Epithelial cell of proximal tubule (primary cell): ENCODE data around the gene C19orf73. TPM values are rescaled to one million over a fixed set of nuclear protein-coding genes. Genes with fewer than 3 reads are reported as not detected.

ENCODE experiments used
- DNase-seq: peaks from one replicate; pipeline ENCODE4 v3.0.0-alpha.2; 2011; ENCODE audit warnings: low read depth
- H3K4me3 ChIP-seq: 2 replicates; pipeline ENCODE4 v1.5.1; 2011; ENCODE audit warnings: low read depth, mild to moderate bottlenecking, low read length
- total RNA-seq: library from RNA; depleted of rRNA; stranded (reverse); fragments of >200 nt; gene quantifications from 2 replicates; pipeline ENCODE4 v1.2.3, GENCODE V29; 2015
- TF ChIP-seq, protein P1 (sequence below): conservative IDR thresholded peaks from 2 replicates; pipeline ENCODE4 v1.5.1; 2012; ENCODE audit warnings: low read depth, mild to moderate bottlenecking, low read length

Gene C19orf73
- total RNA-seq, 1 donor from 2014 or later = 10.3 TPM

DNA sequence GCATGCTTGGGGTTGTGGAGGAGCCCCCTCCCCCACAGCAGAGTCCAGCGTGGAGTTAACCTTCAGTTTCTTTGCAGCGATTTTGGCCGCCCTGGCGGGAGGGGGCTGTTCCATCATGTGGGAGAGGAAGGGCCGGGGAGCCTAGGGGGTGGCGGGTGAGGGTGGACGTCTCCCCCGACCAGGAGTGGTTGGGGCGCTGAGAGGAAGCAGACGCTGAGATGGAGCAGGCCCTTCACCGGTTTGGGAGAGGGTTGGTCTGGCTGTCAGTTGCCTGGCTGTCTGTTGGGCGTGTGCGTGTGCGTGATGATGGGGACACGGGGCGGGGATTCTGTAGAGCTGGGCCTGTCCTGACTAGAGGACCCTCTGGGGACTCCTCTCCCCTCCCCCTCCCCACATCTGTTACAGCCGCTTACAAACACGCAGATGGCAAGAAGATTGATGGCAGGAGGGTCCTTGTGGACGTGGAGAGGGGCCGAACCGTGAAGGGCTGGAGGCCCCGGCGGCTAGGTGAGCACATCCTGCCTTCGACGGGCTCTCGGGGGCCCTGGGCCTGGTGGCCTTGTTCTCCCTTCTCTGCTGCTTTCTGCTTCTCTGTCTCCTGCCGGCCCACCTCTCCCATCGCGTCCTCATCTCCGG lies 14.6 kb downstream of the C19orf73 start:
- no peak overlapping the region for H3K4me3 ChIP-seq
- TF ChIP-seq, protein P1, sequence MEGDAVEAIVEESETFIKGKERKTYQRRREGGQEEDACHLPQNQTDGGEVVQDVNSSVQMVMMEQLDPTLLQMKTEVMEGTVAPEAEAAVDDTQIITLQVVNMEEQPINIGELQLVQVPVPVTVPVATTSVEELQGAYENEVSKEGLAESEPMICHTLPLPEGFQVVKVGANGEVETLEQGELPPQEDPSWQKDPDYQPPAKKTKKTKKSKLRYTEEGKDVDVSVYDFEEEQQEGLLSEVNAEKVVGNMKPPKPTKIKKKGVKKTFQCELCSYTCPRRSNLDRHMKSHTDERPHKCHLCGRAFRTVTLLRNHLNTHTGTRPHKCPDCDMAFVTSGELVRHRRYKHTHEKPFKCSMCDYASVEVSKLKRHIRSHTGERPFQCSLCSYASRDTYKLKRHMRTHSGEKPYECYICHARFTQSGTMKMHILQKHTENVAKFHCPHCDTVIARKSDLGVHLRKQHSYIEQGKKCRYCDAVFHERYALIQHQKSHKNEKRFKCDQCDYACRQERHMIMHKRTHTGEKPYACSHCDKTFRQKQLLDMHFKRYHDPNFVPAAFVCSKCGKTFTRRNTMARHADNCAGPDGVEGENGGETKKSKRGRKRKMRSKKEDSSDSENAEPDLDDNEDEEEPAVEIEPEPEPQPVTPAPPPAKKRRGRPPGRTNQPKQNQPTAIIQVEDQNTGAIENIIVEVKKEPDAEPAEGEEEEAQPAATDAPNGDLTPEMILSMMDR = no peak
- DNase-seq = no peak

DNA sequence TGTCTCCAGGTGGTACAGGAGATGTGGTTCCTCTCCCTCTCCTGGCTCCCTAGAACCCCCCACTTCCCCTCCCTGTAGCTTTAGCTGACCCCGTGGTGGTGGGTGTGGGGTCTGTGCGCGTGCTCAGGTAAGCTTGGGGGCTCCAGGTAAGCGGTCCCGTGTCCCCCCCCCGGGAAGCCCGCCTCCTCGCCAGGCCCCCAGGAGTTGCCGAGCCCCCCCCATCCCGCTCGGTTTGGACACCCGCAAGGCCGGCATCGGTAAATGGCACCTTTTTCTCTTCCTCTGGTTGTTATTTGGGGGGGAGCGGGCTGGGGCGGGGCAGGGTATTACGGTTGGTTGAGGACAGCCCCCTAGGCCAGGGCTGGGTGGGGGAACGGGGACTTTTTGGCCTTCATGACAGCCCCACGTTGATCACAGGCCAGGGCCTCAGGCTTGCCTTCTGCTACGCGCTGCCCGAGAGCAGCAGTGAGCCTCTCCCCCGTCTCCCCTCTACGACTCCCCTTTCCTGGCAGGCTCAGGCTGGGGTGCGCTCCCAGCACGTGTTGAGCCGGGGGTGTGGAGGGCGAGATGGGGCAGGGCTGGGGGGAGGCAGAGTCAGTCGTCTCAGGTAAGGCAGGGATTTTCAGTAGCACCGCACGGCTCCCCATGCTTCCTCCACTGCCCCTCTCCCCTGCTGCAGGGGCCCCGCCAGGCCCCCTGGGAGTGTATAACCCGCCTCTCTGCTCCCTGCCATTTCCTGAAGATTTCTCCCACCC lies 15.4 kb downstream of the C19orf73 start:
- TF ChIP-seq, protein P1 = no peak
- no peak overlapping the region for H3K4me3 ChIP-seq
- DNase-seq = no peak

DNA sequence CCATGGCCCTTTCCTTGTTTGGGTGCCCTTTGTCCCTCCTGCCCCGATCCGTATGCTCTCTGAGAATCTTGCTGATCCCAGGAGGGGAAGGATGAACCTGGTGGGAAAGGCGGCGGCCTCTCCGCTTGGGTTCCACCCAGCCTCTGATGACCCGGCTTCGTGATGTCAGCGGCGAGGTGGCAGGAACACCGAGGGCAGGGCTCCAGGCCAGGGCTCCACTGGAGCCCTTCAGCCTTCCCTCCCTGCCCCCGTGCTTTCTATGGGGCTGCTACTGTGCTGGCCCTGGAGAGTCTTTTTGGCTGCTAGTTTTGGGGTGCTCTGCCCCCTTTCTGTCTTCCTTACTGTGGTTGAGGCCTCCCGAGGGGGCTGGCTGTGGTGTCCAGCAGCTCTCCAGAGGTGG lies 16.6 kb downstream of the C19orf73 start:
- DNase-seq = no peak
- H3K4me3 ChIP-seq = no peak overlapping the region
- TF ChIP-seq, protein P1 = no peak

DNA sequence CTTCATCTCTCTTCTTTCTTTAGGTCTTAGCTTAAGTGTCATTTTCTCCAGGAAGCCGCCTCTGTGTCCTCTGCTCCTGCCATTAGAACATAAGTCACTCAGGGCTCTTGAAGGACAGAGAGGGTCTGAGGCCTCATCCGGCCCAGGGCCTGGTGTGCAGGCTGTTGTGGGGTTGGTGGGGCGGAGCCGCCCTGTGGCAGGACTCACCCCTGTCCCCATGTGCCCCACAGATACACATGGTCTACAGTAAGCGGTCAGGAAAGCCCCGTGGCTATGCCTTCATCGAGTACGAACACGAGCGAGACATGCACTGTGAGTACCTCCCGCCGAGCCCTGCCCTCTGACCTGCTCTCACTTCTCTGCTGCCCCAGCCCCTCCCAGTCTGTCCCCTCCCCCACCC lies 17.8 kb downstream of the C19orf73 start:
- no peak overlapping the region for H3K4me3 ChIP-seq
- TF ChIP-seq, protein P1 = no peak
- no peak for DNase-seq

DNA sequence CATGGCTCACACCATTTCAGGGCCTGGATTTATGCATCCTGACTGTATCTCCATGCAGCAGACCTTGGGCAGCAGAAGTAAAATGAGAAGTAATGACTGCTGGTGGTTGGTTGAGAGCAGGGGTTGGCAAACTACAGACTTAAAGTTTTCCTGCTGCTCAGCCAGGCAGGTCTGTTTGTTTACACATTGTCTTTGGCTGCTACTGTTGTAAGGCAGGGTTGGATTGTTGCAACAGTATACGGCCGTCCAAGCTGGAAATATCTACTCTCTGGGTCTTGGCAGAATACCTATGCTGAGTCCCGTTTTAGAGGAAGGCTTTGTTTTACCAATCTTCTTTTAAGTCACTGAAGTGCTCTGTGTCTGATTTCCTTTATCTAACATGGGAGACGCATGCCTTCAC lies 20.1 kb downstream of the C19orf73 start:
- no peak for DNase-seq
- H3K4me3 ChIP-seq = no peak overlapping the region
- TF ChIP-seq, protein P1 = no peak

DNA sequence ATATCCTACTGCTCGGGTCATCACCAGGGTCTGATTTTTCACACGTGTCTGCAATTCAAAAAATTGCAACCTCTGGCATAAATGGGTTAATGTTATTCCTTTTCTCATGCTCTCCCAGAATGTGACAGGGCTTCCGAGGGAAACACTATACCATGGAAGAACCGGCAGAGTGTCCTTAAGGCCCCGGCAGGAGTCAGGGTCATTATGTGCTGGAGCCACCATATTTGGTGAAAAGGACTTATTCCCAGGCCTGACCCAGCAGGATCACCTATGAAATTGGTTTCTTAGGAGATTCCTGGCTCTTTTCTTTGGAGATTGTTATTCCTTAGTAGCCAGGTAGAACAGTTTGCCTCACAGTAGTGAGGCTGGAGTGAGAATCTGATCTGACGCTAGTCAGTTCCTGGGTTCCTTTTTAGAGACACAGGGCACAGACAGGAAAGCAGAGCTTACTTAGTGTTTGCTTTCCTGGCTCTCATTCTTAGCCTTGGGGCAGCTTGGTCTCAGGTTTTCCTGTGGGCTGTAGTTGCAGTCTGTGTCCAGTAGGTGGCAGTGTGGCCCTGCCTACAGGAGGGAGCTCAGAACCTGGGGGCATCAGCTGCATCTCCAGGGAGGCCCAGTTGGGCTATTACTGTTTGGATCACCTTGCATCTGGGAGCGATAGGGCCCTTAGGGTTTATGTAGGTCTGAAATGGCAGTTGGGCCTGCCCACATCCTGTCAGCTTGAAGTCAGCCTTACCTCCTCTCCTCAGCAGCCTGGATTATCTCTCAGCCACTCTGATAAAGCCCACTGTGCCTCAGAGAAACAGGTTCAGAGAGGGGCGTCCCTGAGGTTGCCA lies 21.3 kb downstream of the C19orf73 start:
- TF ChIP-seq, protein P1 = peak; percentile 100
- DNase-seq = no peak
- H3K4me3 ChIP-seq = no peak overlapping the region
